Liver (tissue), 3 donors: Measurements from ENCODE around the gene ICA1L.

Experiments used
- ATF3 ChIP-seq: IDR thresholded peaks from 2 replicates; pipeline ENCODE4 v1.6.1; 2016; ENCODE audit warnings: antibody characterized with exemption
- CTCF ChIP-seq: fragments of 150-350 bp; IDR thresholded peaks from 2 replicates; pipeline ENCODE4 v1.5.1; 2017; ENCODE audit warnings: improper control_type of control experiment, low read depth, low read length; ENCODE audit not compliant: missing input control
- EGR1 ChIP-seq, 2 donors: IDR thresholded peaks; 2 replicates each; pipeline ENCODE4 v1.6.1; 2016 to 2018; ENCODE audit warnings: antibody characterized with exemption in 2 of 2, low read depth in 2 of 2
- FOXA1 ChIP-seq: IDR thresholded peaks from 2 replicates; pipeline ENCODE4 v1.6.1; 2016; ENCODE audit warnings: antibody characterized with exemption
- GABPA ChIP-seq, 2 donors: IDR thresholded peaks in 1 of 2; conservative IDR thresholded peaks in 1 of 2; 2 replicates each; pipeline ENCODE4 v1.6.1; 2016; ENCODE audit warnings: antibody characterized with exemption in 2 of 2, mild to moderate bottlenecking in 1 of 2, moderate library complexity in 1 of 2
- HNF4A ChIP-seq, 2 donors: conservative IDR thresholded peaks; 2 replicates each; pipeline ENCODE4 v1.6.1; 2016; ENCODE audit warnings: antibody characterized with exemption in 2 of 2, mild to moderate bottlenecking in 2 of 2
- JUND ChIP-seq, 2 donors: IDR thresholded peaks; 2 replicates each; pipeline ENCODE4 v1.6.1; 2016; ENCODE audit warnings: antibody characterized with exemption in 2 of 2
- MAX ChIP-seq: IDR thresholded peaks from 2 replicates; pipeline ENCODE4 v1.6.1; 2016; ENCODE audit warnings: antibody characterized with exemption
- RAD21 ChIP-seq, 2 donors: IDR thresholded peaks; 2 replicates each; pipeline ENCODE4 v1.6.1; 2016; ENCODE audit warnings: antibody characterized with exemption in 2 of 2, mild to moderate bottlenecking in 2 of 2
- REST ChIP-seq: IDR thresholded peaks from 2 replicates; pipeline ENCODE4 v1.6.1; 2016; ENCODE audit warnings: antibody characterized with exemption, mild to moderate bottlenecking
- RXRA ChIP-seq, 2 donors: IDR thresholded peaks; 2 replicates each; pipeline ENCODE4 v1.6.1; 2017 to 2018; ENCODE audit warnings: antibody characterized with exemption in 2 of 2, mild to moderate bottlenecking in 1 of 2
- SP1 ChIP-seq: IDR thresholded peaks from 2 replicates; pipeline ENCODE4 v1.6.1; 2018; ENCODE audit warnings: antibody characterized with exemption, mild to moderate bottlenecking
- TAF1 ChIP-seq: conservative IDR thresholded peaks from 2 replicates; pipeline ENCODE4 v1.6.1; 2016; ENCODE audit warnings: antibody characterized with exemption, mild to moderate bottlenecking
- YY1 ChIP-seq: IDR thresholded peaks from 2 replicates; pipeline ENCODE4 v1.6.1; 2016; ENCODE audit warnings: antibody characterized with exemption, mild to moderate bottlenecking
- donor health status: healthy.
- donor health status: healthy.

- TF ChIP-seq RXRA (IDR thresholded peaks at IDR 0.05) (no peak), YY1 (no peak), CTCF (no peak), HNF4A (conservative IDR thresholded peaks at IDR 0.05) (no peak), SP1 (no peak), MAX (no peak), TAF1 (no peak), FOXA1 (no peak), REST (no peak), GABPA (IDR thresholded peaks at IDR 0.05 in 1 of 2, conservative IDR thresholded peaks at IDR 0.05 in 1 of 2) (no peak), ATF3 (no peak), RAD21 (IDR thresholded peaks at IDR 0.05) (no peak), EGR1 (IDR thresholded peaks at IDR 0.05; ENCODE audit: low read depth in 2 of 2) (no peak), JUND (IDR thresholded peaks at IDR 0.05) (no peak)
Observed at GRCh38 chr2:202758604-202759003, 113.0 kb downstream of the ICA1L start.
